Ecto neural progenitor cell (in vitro differentiated cells): Measurements from ENCODE around the gene STK32B.

ENCODE experiments used
- DNase-seq: peaks from one replicate; pipeline ENCODE4 v3.0.0-alpha.2; 2018; ENCODE audit warnings: low spot score

The STK32B gene

GRCh38 chr4:5446595-5447226 lies 395.4 kb downstream of the STK32B start:
- peak; percentile 30 for DNase-seq

GRCh38 chr4:5447755-5448154 lies 396.5 kb downstream of the STK32B start:
- peak; percentile 26 for DNase-seq

- DNase-seq: peak; percentile 3
These were observed 396.9 kb downstream of the STK32B start for GRCh38 chr4:5448221-5448620.

- no peak for DNase-seq
These were observed 400.0 kb downstream of the STK32B start for GRCh38 chr4:5451243-5451642.

- no peak for DNase-seq
These were observed 400.9 kb downstream of the STK32B start for GRCh38 chr4:5452156-5452555.

GRCh38 chr4:5455003-5455585 lies 403.8 kb downstream of the STK32B start:
- DNase-seq: no peak

- no peak for DNase-seq
These were observed 405.1 kb downstream of the STK32B start for GRCh38 chr4:5456296-5456845.

- no peak for DNase-seq
These were observed 407.4 kb downstream of the STK32B start for GRCh38 chr4:5458676-5459075.

GRCh38 chr4:5459236-5459635 lies 408.0 kb downstream of the STK32B start:
- DNase-seq: no peak

GRCh38 chr4:5460106-5460801 lies 409.0 kb downstream of the STK32B start:
- peak; percentile 71 for DNase-seq

- DNase-seq: no peak
These were observed 410.2 kb downstream of the STK32B start for GRCh38 chr4:5461477-5461876.

GRCh38 chr4:5462254-5462835 lies 411.1 kb downstream of the STK32B start:
- no peak for DNase-seq

GRCh38 chr4:5462896-5463295 lies 411.6 kb downstream of the STK32B start:
- DNase-seq: no peak

- DNase-seq: no peak
These were observed 412.1 kb downstream of the STK32B start for GRCh38 chr4:5463361-5463760.

- DNase-seq: no peak
These were observed 412.8 kb downstream of the STK32B start for GRCh38 chr4:5463936-5464650.

- no peak for DNase-seq
These were observed 414.2 kb downstream of the STK32B start for GRCh38 chr4:5465529-5465928.

- DNase-seq: no peak
These were observed 414.7 kb downstream of the STK32B start for GRCh38 chr4:5465956-5466355.

GRCh38 chr4:5467111-5467510 lies 415.8 kb downstream of the STK32B start:
- DNase-seq: no peak

- DNase-seq: no peak
These were observed 418.0 kb downstream of the STK32B start for GRCh38 chr4:5469151-5469775.

- no peak for DNase-seq
These were observed 418.6 kb downstream of the STK32B start for GRCh38 chr4:5469861-5470260.

- DNase-seq: no peak
These were observed 419.3 kb downstream of the STK32B start for GRCh38 chr4:5470318-5471198.
